ENCODE measurements around the gene FDX1. TPM values are rescaled to one million over a fixed set of nuclear protein-coding genes. Genes with fewer than 3 reads are reported as not detected.

FDX1 gene
- total RNA-seq, 1 donor from 2014 or later = 12.3 TPM

DNA sequence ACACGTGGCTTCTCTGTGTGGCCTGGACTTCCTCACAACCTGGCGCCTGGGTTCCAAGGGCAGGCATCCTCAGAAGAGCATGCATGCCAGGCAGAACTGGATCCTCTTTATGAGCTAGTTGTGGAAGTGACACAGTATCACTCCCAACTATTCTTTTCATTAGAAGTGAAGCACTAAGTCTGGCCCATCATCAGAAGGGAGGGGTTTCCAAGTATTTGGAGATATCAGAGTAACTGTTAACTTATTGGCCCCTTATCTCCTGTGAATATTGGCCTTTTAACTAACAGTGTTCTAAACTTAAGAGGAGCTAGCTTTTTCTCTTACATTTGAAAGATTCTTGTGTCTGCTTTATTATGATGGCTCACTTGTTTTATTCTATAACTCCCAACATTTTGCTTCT, 35.5 kb downstream of the FDX1 start:
- no peak for DNase-seq (ENCODE audit: extremely low read depth, low read depth, low spot score)

DNA sequence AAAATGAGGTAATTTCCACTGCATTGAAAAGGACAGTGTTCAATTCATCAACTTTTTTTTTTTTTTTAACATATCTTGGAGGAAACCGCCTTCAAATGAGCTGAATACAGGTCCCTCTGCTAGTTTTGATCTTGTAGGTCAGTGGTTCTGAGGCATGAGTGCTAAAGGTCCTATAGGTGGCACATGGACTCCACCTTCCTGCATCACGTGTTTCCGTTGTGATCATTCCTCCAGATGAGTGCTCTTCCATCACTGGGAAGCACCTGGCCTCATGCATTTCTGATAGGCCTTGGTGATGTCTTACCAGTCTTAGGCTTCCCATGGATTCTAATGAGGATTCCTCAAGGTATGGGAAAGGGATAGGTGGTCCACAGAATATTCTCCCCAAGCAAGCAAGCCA, 37.8 kb downstream of the FDX1 start:
- no peak for DNase-seq (ENCODE audit: extremely low read depth, low read depth, low spot score)

DNA sequence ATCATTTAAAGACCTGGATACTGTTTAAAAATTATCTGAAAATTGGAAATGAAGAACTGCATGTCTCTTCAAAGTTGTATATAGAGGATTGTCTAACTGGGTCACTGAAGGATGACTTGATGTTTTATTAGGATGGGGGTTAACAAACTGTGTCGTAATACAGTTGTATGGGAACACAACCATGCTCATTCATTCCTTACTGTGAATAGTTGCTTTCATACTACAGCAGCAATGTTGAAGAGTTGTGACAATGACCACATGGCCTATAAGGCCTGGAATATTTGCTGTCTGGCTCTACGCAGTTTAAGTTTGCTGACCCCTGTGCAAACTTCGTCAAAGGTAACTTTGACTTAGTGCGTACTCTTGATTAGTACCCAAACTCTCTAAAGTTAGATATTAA, 38.4 kb downstream of the FDX1 start:
- DNase-seq (ENCODE audit: extremely low read depth, low read depth, low spot score) = no peak

DNA sequence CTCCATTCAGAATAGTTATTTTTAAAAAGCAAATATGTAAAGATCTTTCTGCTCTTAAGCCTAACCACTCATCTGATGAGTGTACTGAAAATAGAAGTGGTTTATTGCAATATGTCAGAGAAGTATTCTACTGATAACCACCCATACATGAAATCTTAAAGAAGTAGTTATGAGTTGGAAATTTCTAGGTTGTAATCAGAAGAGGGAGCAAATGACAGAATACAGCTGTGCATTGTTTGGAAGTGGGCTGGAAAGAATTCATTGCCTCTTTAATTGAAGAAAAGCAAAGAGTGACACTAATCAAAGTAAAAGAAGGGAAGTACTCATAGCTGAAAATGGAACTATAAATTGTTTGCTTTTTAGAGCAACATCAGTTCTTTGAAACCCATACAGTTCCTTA, 39.4 kb downstream of the FDX1 start:
- no peak for DNase-seq (ENCODE audit: extremely low read depth, low read depth, low spot score)

DNA sequence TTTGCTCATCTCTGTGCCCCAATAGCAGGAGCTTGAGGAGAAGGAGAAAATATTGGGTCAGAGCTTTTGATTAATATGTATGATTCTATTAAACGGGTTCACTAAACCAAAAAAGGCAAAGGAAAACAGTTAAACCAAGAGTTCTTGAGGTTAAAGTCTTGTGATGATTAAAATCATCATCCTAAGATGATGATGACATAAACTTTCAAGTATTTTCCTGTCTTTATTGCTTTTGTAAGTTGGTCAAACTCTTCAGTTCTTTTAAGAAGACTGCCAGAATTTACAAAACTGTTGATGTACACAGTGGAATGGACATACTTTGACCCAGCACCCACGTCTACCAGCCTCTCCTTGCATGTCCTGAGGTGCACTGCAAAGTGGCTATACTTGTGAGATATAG, 41.0 kb downstream of the FDX1 start:
- no peak for DNase-seq (ENCODE audit: extremely low read depth, low read depth, low spot score)

DNA sequence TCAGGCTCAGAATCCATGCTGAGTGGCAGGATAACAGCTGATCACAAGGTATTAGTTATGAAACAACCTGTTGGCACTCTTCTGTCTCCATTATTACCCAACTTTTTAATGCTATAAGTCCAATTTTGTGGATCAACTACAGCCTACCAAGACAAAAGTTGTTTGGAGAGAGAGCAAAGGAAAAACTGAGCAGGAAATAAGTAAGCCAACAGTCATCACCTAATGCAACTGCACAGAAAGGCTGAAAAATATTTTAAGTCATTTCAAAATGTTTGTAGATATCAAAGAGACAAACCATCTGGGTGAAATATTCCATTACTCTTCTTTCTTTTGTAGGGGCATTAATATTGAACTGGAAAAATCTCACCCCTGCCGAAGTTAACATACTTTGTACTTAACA, 41.6 kb downstream of the FDX1 start:
- no peak for DNase-seq (ENCODE audit: extremely low read depth, low read depth, low spot score)

DNA sequence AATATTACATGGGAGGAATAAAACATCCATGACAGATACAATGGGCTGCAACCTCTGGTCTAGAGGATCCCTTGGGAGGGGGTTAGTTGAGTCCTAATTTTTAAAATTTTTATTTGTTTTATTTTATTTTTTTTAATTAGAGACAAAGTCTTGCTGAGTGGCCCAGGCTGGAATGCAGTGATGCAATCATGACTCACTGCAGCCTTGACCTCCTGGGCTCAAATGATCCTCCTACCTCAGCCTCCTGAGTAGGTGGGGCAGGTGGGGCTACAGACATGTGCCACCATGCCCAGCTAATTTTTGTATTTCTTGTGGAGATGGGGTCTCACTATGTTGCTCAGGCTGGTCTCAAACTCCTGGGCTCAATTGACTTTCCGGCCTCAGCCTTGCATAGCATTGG, 43.1 kb downstream of the FDX1 start:
- DNase-seq (ENCODE audit: extremely low read depth, low read depth, low spot score) = no peak

DNA sequence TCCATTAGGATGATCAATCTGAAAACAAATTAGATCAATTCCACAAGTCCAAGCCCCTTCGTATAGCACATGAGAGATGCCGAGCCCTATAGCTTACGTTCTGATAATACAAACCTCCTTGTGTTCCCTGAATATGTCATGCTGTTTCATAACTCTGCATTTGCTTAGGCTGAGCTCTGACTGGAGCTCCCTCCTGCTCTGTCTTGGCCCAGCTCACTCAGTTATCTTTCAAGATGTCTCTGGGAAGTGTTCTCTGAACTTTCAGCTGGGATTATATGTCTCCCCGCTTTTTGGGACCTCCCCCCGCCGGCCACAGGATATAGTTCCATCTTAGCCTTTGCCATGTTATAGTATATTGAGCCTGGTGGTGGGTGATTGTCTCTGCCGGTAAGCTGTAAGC, 44.0 kb downstream of the FDX1 start:
- DNase-seq (ENCODE audit: extremely low read depth, low read depth, low spot score) = no peak

DNA sequence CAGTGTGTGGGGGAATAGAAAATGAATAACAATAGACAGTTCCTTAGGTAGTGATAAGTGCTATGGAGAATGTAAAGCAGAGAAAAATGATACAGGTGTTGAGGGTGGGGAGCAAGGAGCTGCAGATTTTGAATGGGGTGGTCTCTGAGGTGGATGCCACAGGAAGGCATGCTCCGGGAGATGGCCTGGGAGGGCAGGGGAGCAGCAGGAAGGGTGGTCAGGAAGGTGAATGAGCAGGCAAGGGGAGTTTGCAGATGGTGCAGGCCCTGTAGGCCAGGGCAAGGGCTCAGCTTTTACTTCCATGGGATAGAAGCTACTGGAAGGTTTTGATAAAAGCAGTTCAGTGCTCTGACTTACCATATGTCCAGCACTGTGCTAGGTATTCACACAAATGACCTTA, 44.8 kb downstream of the FDX1 start:
- DNase-seq (ENCODE audit: extremely low read depth, low read depth, low spot score) = no peak

DNA sequence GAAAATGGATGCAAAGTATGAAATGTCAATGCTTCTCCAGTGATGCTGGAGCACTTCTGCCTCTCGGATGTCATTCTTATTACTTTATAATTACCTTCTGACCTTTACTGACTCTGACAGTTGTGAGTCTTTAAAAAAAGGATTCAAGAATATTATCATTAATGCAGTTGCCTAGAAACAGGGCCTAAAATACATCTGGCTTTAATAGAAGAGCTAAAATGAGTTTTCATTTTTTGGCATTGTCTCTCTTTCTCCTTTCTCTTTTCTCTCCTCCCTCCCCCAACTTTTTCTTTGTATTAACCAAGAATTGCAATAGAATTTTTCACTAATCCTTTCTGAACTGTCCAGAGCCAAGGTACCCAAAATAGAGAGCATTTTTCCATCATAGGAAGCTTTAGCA, 45.9 kb downstream of the FDX1 start:
- DNase-seq (ENCODE audit: extremely low read depth, low read depth, low spot score) = no peak

DNA sequence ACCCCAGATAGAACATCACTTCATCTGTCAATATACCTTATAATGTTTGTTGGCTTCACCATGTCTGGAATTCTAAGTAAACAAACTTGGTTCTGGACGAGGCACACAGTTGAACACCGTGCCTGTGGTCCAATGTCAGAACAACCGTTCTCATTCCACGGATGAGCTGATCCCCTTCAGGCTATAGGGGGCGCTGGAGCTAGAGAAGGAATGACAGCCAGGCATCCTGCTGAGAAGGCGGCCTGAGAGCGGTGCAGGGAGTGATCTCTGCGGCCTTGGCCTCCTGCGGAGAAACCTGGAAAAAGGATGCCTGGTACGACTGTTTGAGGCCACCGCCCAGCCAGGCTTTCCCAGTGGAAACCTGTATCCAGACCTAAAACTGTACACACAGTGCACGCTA, 48.7 kb downstream of the FDX1 start:
- DNase-seq (ENCODE audit: extremely low read depth, low read depth, low spot score) = no peak

DNA sequence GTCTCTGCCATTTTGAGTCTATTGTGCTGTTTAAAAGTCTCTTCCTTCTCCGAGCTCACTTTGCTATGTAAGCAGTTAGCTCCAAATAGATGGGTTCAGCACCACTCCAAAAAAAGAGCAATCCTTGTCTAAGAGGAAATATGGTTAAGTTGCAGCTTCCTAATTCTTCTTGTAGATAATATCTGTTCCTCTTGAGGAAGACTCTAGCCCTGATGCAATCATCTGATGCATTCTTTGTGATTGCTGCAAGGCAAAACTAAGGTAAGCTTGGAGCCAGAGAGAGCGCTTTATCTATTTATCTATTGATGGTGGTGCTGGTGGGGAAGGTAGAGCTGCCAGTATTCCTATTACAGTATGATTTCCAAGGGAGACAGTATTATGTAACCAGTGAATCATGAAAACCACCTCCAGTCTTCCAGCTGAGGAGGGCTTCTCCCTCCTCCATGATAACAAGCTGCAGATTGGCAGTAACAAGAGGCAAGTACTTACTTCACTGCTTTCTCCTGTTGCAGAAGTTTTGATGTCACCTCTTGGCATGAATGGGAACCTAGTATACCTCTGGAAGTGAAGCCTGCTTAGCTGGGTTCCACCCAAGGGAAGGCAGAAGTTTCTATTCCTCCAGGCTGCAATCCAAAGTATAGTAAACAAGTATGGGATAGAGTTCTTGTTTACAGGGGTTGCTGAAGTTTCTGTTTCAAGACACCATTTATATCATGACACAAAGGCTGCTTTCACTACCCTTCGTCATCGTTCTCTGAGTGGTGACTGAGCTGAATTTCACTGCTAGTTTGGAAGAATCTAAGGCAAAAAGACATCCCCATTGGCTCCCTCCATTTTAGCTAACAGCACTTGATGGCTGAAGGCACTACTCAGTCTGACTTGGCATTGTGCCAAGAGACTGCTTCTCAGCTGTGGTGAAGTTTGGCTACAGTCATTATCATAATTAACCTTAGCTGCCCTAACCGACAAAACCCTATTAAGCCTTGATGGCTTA, 49.7 kb downstream of the FDX1 start:
- DNase-seq (ENCODE audit: extremely low read depth, low read depth, low spot score) = no peak

DNA sequence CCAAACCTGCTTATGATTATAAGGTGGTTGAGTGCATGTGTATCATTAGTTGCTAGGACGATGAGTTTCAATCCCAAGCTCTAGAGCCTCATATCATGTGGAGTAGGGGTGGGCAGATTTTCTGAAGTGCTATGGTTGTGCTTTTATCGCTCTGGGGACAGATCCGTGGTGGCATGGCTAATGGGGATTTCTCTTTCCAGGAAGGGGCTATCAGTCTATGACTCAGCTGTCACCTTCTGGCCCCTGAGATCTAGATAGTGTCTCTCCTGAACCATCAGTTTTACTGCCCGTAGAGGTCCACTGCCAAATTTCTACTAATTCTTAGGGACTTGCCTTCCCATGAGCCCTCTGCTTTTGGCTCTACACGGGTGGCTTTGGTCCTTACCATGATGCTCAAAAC, 51.8 kb downstream of the FDX1 start:
- DNase-seq (ENCODE audit: extremely low read depth, low read depth, low spot score) = no peak

DNA sequence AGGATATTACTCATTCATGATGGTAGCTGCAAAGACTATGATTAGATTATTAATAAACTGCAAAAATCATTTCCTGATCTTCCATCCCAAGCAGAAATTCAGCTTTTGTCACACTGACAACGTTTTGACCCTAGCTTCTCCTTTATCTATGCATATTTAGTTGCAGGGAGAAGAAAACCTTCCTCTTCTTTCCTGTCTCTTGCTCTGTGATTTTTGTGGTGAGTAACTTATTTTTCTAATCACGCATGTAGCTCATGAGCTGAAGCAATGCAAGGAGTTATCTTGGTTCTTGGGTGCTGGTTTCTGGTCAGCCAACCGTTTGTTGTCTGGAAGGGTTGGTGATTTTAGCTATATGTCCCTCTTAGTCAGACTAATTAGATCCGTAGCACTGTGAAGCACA, 56.4 kb downstream of the FDX1 start:
- no peak for DNase-seq (ENCODE audit: extremely low read depth, low read depth, low spot score)

DNA sequence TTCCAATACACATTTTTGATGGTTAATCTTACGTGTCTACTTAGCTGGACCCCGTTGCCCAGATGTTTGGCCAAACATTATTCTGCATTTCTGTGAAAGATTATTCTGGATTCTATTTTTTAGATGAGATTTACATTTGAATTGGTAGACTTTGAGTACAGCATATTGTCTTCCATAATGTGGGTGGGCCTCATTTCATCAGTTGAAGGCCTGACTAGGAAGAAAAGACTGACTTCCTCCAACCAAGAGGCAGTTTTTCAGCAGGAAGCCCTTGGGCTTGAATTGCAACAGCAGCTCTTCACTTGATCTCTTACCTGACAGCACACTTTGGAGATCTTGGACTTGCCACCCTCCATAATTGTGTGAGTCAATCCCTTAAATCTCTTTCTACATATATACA, 58.7 kb downstream of the FDX1 start:
- no peak for DNase-seq (ENCODE audit: extremely low read depth, low read depth, low spot score)

DNA sequence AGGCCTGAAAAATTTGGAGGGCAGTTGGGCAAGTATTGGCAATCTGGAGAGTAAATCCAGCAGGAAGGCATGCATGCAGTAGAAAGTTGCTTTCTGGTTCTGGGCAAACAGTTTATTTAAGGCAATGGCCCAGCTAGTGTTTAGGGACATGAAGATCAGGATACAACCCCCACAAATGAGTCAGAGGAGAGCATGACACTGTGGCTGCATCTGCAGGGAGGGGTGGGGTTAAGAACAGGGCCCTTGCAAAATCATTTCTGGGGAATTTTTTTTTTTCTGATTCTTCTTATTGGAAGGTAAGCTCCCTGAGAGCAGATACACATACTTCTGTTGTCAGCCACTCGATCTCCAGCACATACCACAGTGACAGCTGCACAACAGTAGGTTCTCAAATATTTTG, 61.1 kb downstream of the FDX1 start:
- DNase-seq (ENCODE audit: extremely low read depth, low read depth, low spot score) = no peak

DNA sequence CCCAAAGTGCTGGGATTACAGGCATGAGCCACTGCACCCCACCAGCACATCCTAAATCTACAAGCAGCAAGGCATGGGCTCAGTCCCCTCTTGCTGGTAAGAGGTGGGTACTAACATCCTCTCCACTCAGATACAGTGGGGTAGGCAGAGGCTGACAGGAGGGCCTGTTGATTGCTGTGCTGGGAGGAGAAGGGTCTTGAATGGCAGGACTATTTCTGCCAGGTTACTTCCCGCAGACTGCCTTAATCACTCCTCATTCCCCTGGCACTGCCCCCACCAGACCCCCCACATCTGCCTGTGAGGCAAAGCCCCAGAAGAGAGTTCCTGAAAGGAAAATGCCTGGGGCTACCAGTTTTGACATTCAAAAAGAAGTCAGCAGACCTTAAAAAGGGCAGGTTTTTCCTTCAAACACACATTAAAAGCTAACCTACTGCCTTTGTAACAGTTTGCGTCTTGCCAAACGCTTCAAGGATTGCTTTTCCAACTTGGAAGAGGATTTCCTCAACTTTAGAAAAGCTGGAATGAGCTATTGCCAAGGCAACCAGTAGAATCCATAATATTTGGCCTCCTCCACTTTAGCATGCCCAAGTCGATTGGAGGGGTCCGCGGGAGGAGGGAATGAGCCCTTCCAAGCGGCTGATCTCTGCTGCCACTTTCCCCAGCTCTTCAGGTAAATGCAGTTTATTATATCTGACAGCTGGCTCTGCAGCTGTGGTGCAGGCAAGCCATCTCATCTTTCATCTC, 62.0 kb downstream of the FDX1 start:
- DNase-seq (ENCODE audit: extremely low read depth, low read depth, low spot score) = no peak

DNA sequence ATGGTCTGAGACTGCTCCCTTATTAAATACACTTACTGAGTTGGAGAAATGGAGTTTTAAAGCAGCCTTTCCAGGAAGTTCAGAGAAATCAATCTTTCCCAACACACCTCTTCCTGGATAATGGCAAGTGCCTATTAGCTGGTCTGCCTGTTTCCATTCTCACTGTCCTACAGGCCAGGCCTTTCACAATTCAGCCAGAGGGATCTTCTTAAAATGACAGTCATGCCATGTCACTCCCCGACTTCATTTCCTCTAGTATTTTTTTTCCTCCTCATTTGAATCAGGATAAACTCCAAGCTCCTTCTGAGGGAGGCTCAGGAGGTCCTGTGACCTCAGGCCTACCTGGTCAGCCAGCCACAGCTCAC, 62.6 kb downstream of the FDX1 start:
- no peak for DNase-seq (ENCODE audit: extremely low read depth, low read depth, low spot score)

DNA sequence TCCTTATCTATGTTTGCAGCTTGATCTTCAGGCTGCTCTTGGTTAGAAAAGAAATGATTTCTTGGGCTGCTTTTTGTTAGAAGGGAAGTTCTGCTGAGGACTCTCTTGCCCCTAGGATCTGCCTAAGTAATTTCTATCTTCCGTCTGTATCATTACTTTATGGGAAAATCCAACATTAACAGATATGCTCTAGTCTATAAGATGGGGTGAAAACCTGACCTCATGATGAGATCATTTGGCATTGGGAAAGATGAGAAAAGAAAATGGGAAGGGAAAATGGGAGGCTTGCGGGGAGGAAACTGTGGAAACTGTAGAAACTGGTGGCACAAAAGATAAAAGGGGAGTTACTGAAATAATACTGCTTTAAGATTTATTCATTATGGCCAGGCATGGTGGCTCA, 63.6 kb downstream of the FDX1 start:
- DNase-seq (ENCODE audit: extremely low read depth, low read depth, low spot score) = no peak

DNA sequence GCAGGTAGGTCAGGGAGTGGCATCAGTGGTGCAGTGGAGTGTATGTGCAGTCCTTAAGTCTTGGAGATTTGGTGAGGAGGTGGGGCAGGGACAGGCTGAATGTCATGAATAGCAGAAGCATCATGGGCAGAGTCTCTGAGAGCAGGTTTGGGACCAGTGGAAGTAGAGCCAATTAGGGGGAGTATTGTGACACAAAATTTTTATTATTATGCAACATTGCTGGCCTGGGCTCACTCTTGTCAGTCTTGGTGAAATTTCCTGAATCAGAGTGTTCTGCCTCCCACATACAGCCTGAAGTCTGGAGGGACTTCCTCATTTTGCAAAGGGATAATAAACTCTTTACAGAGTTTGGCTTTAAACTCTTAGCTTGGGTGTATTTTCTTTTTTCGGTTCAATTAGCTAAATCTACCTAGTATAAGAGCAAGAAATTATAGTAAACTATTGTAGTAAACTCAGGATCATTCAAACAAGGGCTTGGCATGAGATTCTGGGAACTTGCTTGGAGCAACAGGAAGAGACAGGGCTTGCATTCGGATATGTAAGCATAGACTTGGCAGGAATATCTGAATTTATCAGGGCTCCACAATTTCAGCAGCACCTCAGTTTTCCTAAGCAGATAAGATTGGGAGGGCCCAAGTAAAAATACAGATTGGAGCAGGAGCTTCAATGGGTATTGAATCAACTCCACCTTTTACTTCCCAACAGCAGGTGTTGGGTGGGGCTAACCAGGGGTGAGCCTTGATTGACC, 67.7 kb downstream of the FDX1 start:
- no peak for DNase-seq (ENCODE audit: extremely low read depth, low read depth, low spot score)

DNA sequence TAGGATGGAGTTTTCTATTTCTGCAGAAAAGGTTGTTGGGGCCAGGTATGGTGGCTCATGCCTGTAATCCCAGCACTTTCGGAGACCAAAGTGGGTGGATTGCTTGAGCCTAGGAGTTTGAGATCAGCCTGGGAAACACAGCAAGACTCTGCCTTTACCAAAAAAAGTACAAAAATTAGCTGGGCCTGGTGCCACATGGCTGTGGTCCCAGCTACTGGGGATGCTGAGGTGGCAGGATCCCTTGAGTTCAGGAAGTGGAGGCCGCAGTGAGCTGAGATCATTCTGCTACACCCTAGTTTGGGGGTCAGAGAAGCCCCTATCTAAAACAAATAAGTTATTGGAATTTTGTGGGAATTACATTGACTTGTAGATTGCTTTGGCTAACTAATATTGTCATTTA, 71.7 kb downstream of the FDX1 start:
- DNase-seq (ENCODE audit: extremely low read depth, low read depth, low spot score) = no peak
